Measurements from ENCODE around the gene SETMAR. TPM values are rescaled to one million over a fixed set of nuclear protein-coding genes. Genes with fewer than 3 reads are reported as not detected.

SETMAR gene
- total and polyA plus RNA-seq, 4 donors, result 4.5 to 9.7 (median 5.8) TPM

- H3K27ac ChIP-seq (ENCODE audit: low read depth in 1 of 2, low read length in 2 of 2), result no peak overlapping the region
Observed at GRCh38 chr3:4340077-4340410, 36.9 kb downstream of the SETMAR start.

GRCh38 chr3:4340411-4341335, 37.5 kb downstream of the SETMAR start:
- H3K9ac ChIP-seq (ENCODE audit: low read depth in 1 of 2, low read length in 2 of 2), result no peak overlapping the region
- no peaks in the 10 kb centered on the region for H3K36me3 ChIP-seq (ENCODE audit: control insufficient read depth in 4 of 4, insufficient read depth in 3 of 4, low read depth in 1 of 4, low read length in 3 of 4)
- no peak overlapping the region for H3K4me3 ChIP-seq (ENCODE audit: low read depth in 1 of 3, low read length in 3 of 3)
- no peaks in the 10 kb centered on the region for H3K27me3 ChIP-seq (ENCODE audit: control insufficient read depth in 4 of 4, insufficient read depth in 4 of 4, low read length in 3 of 4)
- WGBS, result 79% methylated on average over 6 of the region's 6 CpGs
- H3K4me1 ChIP-seq (ENCODE audit: control insufficient read depth in 4 of 4, insufficient read depth in 4 of 4, low read length in 3 of 4), result peaks cover 0 to 1% (median 0%) of the 10 kb centered on the region in 4 donors
- no peaks in the 10 kb centered on the region for H3K9me3 ChIP-seq (ENCODE audit: control insufficient read depth in 4 of 4, low read length in 3 of 4)
- TF ChIP-seq GABPA (IDR thresholded peaks at IDR 0.05 in 1 of 2, conservative IDR thresholded peaks at IDR 0.05 in 1 of 2) (no peak), FOXA1 (IDR thresholded peaks at IDR 0.05) (no peak), CTCF (IDR thresholded peaks at IDR 0.05; ENCODE audit: low read depth, low read length, missing input control) (no peak), EGR1 (IDR thresholded peaks at IDR 0.05; ENCODE audit: low read depth in 2 of 2) (no peak), YY1 (IDR thresholded peaks at IDR 0.05) (no peak), FOXA2 (IDR thresholded peaks at IDR 0.05) (no peak), HNF4A (conservative IDR thresholded peaks at IDR 0.05) (no peak)
- DNase-seq (ENCODE audit: low spot score), result no peak
- no peak overlapping the region for H3K27ac ChIP-seq (ENCODE audit: low read depth in 1 of 2, low read length in 2 of 2)

More at GRCh38 chr3:4340077-4340410, 36.9 kb downstream of the SETMAR start:
- DNase-seq (ENCODE audit: low spot score), result no peak
- H3K36me3 ChIP-seq (ENCODE audit: control insufficient read depth in 4 of 4, insufficient read depth in 3 of 4, low read depth in 1 of 4, low read length in 3 of 4), result no peaks in the 10 kb centered on the region
- H3K9ac ChIP-seq (ENCODE audit: low read depth in 1 of 2, low read length in 2 of 2), result no peak overlapping the region
- H3K27me3 ChIP-seq (ENCODE audit: control insufficient read depth in 4 of 4, insufficient read depth in 4 of 4, low read length in 3 of 4), result no peaks in the 10 kb centered on the region
- TF ChIP-seq REST (IDR thresholded peaks at IDR 0.05) (no peak), EGR1 (IDR thresholded peaks at IDR 0.05; ENCODE audit: low read depth in 2 of 2) (no peak), SP1 (IDR thresholded peaks at IDR 0.05) (no peak), YY1 (IDR thresholded peaks at IDR 0.05) (no peak), GABPA (IDR thresholded peaks at IDR 0.05 in 1 of 2, conservative IDR thresholded peaks at IDR 0.05 in 1 of 2) (no peak)
- WGBS, result 96% methylated on average over 4 of the region's 4 CpGs
- peaks cover 0 to 1% (median under 1%) of the 10 kb centered on the region in 4 donors for H3K4me1 ChIP-seq (ENCODE audit: control insufficient read depth in 4 of 4, insufficient read depth in 4 of 4, low read length in 3 of 4)
- H3K4me3 ChIP-seq (ENCODE audit: low read depth in 1 of 3, low read length in 3 of 3), result no peak overlapping the region
- no peaks in the 10 kb centered on the region for H3K9me3 ChIP-seq (ENCODE audit: control insufficient read depth in 4 of 4, low read length in 3 of 4)

- no peak overlapping the region for H3K27ac ChIP-seq (ENCODE audit: low read depth in 1 of 2, low read length in 2 of 2)
- no peak overlapping the region for H3K4me3 ChIP-seq (ENCODE audit: low read depth in 1 of 3, low read length in 3 of 3)
- H3K9me3 ChIP-seq (ENCODE audit: control insufficient read depth in 4 of 4, low read length in 3 of 4), result no peaks in the 10 kb centered on the region
- H3K36me3 ChIP-seq (ENCODE audit: control insufficient read depth in 4 of 4, insufficient read depth in 3 of 4, low read depth in 1 of 4, low read length in 3 of 4), result no peaks in the 10 kb centered on the region
- no peaks in the 10 kb centered on the region for H3K27me3 ChIP-seq (ENCODE audit: control insufficient read depth in 4 of 4, insufficient read depth in 4 of 4, low read length in 3 of 4)
- H3K4me1 ChIP-seq (ENCODE audit: control insufficient read depth in 4 of 4, insufficient read depth in 4 of 4, low read length in 3 of 4), result peaks cover 0 to 1% (median 0%) of the 10 kb centered on the region in 4 donors
- DNase-seq (ENCODE audit: low spot score), result no peak
- H3K9ac ChIP-seq (ENCODE audit: low read depth in 1 of 2, low read length in 2 of 2), result no peak overlapping the region
- TF ChIP-seq CTCF (IDR thresholded peaks at IDR 0.05; ENCODE audit: low read depth, low read length, missing input control) (no peak), SP1 (IDR thresholded peaks at IDR 0.05) (no peak), MAX (IDR thresholded peaks at IDR 0.05) (no peak), HNF4G (IDR thresholded peaks at IDR 0.05) (no peak), REST (IDR thresholded peaks at IDR 0.05) (no peak), RXRA (IDR thresholded peaks at IDR 0.05) (no peak), YY1 (IDR thresholded peaks at IDR 0.05) (no peak), NR2F2 (IDR thresholded peaks at IDR 0.05) (no peak), FOXA1 (IDR thresholded peaks at IDR 0.05) (no peak)
Observed at GRCh38 chr3:4341336-4341675, 38.1 kb downstream of the SETMAR start.
